ENCODE measurements around the gene EOLA1.
A peak's percentile ranks its signal among the peaks of the same experiment; 100 is the strongest.
"Not testable (repeated sequence)": the region's sequence is repeated elsewhere in the genome, so short reads cannot be mapped to it uniquely, and the experiment has no call there.

The EOLA1 gene

DNA sequence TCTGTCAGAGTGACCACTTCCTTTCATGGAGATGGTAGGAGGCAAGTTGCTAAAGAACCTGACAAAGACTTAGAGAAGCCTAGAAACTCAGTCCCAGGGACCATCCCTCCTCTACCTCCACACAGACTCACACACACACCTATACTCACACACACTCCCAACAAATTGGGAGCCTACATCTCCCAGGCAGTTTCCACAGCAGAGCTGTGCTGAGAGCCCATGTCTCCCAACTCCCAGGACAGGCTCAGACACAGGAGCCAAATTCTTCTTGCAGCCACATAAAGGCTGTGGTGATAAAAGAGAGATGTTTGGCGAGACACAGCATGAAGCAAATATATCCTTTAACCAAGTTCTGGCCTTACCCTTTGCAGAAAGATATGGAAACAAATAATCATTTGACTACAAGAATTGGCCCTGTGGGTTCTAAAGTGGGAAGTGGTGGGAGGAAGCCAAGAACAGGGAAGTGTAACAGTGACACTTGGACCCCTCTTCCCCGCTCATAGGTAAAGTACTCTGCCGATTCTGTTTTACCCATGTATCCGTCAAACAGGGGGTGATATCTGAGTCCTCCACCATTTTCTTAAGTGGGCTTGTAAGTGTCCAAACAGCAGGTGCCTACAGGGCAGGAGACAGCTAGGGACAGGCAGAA is 24.7 kb upstream of the EOLA1 start:
- no peak for DNase-seq

DNA sequence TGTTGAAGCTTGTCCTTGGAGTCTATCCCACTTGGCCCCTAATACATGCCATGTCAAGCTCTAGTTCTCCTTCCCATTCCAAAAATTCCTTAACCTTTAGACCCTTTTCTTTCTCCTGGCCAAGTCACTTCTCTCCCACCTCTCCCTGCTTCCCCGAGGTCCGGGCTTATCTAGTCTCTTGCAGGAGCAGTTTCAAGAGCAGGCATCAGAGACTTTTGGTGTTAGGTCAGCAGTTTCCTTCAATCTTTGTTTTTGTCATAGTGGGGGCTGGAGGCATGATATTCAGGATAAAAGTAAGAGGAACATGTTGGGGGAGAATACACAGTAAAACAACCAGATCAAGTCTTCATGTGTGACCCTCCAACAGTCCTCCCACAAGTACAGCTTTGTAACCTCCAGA is 24.2 kb upstream of the EOLA1 start:
- no peak for DNase-seq

DNA sequence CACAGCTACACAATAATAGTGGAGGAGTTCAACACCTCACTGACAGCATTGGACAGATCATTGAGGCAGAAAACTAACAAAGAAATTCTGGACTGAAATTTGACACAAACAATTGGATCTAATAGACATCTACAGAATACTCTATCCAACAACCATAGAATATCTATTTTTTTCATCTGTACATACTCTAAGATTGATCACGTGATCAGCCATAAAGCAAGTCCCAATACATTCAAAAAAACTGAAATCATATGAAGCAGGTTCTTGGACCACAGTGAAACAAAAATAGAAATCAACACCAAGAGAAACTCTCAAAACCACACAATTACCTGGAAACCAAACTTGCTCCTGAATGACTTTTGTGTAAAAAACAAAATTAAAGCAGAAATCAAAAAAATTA is 23.5 kb upstream of the EOLA1 start:
- DNase-seq, result no peak

DNA sequence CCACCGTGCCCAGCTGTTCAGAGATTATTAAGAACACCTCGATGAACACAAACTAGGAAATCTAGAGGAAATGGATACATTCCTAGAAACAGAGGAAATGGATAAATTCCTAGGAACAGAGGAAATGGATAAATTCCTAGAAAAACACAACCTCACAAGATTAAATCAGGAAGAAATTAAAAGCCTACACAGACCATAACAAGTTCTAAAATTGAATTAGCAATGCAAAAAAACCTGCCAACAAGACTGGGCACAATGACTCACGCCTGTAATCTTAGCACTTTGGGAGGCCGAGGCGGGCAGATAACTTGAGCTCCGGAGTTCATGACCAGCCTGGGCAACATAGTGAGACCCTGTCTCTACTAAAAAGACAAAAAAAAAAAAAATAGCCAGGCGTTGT is 22.6 kb upstream of the EOLA1 start:
- no peak for DNase-seq

DNA sequence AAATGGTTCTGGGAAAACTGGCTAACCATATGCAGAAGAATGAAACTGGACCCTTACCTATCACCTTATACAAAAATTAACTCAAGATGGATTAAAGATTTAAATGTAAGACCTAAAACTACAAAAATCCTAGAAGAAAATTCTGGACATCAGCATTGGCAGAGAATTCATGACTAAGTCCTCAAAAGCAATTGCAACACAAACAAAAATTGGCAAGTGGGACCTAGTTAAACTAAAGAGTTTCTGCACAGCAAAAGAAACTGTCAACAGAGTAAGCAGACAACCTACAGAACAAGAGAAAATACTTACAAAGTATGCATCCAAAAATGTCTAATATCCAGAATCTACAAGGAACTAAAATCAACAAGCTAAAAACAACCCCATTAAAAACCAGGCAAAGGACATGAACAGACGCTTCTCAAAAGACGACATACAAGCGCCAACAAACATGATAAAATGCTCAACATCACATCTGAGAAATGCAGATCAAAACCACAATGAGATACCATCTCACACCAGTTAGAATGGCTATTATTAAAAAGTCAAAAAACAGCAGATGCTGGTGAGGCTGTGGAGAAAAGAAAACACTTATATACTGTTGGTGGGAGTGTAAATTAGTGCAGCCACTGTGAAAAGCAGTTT is 20.1 kb upstream of the EOLA1 start:
- not testable (repeated sequence) for DNase-seq

DNA sequence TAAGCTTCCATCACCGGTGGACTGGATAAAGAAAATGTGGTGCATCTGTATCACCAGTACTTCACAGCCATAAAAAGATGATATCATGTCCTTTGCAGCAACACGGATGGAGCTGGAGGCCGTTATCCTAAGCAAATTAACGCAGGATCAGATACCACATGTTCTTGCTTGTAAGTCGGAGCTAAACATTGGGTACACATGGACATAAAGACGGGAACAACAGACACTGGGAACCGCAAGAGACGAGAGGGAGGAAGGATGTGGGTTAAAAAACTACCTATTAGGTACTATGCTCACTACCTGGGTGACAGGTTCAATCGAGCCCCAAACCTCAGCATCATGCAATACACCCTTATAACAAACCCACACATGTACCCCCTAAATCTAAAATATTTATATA is 19.4 kb upstream of the EOLA1 start:
- no peak for DNase-seq

DNA sequence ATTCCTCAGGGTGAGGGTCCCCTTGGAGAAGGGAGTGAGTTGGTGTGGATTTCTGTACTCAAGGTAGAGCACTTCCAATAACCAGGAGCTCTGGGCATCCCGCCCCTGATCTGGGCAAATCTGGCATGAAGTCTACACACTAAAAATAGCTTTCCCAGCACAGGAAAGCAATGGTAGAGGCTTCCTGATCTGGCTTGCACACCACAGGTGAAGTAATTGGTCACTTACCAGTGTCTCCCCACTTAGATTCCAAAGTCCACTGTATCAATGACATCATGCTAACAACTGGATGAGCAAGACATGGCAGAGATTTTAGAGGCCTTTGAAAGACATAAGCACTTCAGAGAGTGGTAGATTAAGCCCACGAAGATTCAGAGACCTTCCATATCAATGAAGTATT is 17.9 kb upstream of the EOLA1 start:
- no peak for DNase-seq

DNA sequence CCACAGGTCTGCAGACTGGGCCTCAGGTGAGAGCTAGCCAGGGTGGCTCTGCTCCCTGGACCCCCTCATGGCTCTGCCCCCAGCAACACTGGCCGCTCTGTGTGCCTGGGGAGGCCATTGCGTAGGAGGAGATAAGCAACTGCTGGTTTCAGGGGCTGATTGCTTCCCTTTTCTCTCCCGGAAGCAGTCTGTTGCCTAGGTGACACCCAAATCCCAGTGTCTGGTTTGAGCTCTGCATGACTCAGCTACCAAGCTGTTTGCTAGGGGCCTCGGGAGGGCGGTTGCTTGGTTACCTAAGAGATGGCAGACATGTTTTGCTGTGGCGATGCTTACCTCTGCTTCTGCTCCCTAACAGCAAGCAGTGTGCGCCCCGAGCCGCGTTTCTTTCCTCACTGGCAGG is 15.4 kb upstream of the EOLA1 start:
- peak; percentile 45 to 57 for DNase-seq

DNA sequence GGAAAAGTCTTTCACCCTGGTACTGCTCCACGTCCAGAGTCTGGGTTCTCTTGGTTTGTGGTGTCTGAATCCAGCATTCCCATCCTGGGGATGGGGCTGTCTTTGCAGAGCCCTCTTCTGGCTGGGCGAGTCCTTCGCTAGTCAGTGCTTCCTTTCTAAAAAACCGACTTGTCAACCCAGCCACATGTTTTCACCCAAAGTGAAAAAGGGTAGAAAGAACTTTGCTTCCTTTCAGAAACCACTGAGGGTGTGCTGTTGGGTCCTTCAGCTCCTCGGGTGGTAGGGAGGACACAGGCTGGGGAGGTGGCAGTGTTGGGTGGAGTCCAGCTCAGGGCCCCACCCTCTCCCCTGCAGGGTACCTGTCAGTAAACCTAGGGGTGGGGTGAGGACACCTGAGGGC is 14.9 kb upstream of the EOLA1 start:
- not testable (repeated sequence) for DNase-seq

DNA sequence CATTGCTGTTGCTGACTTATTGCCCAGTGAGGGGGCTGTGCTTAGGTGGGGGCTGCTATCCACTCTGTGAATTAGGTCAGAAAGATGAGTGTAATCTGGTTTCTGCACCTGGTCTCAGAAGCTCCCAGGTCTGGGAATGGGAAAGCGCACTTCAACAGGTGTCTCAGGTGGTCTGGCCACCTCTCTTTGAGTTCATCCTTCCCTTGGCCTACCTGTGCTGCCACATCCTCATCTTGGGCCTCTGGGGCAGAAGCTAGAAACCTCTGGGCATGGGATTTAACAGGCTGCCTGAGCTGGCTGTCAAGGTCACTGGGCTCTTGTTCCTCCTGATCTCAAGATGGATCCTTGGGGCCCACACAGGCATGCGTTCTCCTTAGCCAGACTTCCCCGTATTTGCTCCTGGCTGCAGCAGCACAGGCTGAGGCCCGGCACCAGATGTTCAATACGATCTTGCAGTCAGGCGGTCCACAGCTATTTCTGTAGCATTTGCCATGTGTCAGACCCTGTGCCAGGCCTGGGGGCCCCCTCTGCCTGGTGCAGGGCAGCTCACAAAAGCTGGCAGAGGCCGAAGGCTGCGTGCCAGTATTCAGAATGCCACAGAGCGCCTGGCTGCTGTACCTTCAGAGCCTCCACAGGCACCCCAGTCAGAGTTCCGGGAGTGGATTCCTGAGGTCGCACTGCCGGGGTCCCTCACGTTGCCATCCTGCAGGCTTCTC is 14.3 kb upstream of the EOLA1 start:
- not testable (repeated sequence) for DNase-seq

DNA sequence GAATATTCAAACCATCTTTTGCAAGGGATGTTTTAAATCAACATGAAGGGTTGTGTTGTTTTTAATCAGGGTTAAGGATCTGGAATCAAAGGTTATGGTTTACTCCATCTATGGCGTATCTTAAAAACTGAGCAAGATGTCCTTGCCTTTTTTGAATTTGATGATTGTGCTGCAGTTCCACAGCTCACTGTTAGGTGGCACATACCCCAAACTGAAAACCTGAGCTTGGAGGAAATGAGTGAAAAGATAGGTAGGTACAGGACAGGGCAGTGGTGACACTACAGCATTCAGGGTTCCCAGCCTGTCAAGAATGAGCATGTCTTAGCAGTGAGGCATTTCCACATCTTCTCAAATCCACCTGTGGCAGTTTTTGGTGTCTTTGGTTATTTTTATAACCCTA is 13.1 kb upstream of the EOLA1 start:
- peak in 1 of 2 experiments; percentile 34 for DNase-seq

DNA sequence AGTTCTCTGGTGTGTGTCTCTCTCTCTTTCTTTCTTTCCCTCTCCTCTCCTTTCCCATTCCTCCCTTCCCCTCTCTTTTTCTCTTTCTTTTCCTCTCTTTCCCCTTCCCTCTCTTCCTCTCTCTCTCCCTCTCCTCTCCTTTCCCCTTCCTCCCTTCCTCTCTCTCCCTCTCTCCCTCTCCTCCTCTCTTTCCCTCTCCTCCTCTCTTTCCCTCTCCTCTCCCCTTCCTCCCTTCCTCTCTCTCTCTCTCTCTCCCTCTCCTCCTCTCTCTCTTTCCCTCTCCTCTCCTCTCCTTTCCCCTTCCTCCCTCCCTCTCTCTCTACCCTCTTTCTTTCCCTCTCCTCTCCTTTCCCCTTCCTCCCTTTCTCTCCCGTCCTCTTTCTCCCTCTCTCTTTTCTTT is 12.4 kb upstream of the EOLA1 start:
- DNase-seq, result no peak

DNA sequence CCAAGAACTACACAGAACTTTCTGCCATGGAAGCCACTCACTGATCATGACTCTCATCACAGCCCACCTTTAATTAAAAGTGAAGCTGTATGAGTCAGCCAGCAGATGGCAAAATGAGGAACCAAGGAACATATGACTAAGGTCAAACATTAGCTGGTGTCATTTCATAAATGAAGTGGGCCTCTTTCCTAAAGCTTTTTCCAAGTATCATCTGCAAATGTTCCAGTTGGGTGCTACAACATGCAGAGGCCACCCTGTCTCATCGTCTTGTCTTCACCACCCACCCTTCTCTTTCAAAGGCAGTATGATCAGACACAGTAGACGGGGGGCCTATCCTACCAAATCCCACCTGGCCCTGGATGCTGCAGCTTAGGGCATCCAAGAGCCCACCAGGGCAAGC is 9.2 kb upstream of the EOLA1 start:
- DNase-seq, result no peak

DNA sequence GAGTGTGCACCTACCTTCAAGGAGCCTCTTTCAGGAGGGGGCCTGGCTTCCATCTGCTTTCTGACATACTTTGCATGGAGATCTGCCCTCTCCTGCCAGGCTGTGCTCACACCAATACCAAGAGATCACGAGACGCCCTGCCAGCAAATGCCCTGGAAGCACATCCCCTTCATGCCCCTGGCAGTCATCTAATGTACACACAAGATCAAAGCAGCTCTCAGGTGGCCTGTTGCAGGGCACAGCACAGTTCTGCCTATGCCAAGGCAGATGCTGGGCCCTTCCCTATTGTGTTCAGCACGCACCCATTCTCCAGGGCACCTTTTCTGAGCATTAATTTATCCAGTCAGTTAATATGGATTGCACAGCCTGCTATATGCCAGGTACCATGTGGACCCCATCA is 7.9 kb upstream of the EOLA1 start:
- not testable (repeated sequence) for DNase-seq

DNA sequence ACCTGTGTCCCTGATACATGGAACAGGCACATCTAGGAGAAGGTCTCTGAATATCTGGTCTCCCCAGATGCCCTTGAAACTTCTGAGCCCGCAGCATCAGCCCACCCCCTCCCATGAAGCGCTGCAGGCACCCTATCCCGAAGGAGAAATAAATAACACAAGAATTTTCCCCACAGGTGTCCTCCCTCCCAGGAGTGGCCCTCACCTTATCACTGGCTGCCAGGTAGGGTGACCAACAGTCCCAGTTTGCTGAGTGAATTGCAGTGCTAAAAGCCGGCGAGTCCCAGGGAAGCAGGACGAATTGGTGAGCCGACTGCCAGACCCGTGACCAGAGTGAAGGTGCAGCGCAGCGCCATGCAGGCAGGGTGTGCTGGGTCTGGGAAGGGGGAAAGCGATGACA is 6.8 kb upstream of the EOLA1 start:
- not testable (repeated sequence) for DNase-seq

DNA sequence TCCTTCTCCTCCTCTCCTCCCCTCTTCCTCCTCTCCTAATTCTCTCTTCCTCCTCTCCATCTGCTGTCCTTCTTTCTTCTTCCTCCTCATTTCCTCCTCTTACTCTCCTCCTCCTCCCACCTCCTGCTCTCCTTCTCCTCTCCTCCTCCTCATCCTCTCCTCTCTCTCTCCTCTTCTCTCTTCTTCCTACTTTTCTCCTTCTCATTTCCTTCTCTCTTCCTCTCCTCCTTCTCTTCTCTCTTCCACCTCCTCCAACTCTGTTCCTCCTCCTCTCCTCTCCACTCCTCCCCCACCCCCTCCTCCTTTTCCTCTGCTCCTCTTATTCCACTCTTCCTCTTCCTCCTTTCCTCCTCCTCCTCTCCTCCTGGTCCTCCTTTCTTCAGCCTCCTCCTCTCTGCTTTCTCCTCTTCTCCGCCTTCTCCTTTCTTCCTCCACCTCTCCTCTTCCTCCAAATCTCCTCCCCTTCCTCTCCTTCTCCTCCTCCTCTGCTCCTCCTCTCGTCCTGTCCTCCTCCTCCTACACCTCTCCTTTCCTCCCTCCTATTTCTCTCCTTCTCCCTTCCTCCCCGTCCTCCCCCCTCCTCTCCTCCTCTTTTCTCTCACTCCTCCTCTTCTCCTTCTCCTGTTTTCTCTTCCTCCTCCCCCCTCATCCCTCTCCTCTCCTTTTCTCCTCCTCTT is 5.7 kb upstream of the EOLA1 start:
- not testable (repeated sequence) for DNase-seq

DNA sequence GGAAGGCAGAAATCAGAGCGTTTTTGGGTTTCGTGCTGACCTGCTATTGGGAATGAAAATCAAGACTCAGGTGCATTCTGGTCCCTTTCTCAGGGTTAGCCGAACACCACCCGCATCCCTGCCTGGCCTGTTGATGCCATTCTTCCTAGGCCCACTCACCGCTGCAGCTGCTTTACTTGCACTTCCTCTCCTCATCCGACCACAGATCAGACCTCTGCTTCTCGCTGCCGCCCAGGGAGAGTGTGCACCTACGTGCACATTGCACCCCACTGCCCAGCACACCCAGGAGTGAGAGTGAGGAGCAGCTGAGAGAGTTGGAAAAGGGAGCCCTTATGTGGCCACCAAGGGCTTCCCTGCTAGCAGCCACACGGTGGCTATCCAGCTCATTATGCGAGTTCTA is 3.3 kb upstream of the EOLA1 start:
- DNase-seq, result not testable (repeated sequence)

DNA sequence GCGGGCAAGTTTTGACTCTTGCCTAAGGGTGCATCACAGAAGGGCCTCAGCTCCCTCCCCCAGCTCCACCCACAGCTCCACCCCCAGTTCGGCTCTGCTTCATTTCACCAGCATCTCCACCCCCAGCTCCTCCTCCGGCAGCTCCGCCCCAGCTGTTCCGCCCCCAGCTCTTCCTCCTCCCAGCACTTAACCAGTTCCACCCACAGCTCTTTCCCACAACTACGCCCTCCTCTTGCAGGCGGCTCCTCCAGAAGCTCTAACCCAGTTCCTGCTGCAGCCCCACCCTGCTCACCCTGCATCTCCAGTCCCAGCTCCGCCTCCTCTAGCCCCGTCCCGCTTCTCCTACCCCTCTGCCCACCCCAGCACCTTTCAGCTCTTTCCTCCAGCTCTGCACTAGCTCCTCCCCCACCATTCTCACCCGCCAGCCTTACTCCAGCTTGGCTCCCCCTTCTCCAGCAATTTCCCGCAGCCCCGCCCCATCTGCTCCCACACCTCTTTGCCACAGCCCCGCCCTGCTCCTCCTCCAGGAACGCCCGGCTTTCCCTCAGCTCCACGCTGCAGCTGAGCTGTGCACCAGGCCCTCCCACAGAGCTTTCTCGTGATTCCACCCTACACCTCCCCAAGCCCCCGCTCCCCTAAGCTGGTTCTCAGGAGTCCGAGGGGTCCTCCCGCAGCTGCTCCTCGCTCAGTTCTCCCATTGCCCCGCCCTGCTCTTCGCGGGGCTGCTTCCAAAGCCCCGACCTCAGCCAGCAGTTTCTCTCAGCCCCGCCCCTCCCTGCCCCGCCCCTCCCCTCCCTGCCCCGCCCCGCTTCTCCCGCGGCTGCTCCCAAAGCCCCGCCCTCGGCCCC is 1.3 kb upstream of the EOLA1 start:
- DNase-seq, result peak; percentile 86 to 87

DNA sequence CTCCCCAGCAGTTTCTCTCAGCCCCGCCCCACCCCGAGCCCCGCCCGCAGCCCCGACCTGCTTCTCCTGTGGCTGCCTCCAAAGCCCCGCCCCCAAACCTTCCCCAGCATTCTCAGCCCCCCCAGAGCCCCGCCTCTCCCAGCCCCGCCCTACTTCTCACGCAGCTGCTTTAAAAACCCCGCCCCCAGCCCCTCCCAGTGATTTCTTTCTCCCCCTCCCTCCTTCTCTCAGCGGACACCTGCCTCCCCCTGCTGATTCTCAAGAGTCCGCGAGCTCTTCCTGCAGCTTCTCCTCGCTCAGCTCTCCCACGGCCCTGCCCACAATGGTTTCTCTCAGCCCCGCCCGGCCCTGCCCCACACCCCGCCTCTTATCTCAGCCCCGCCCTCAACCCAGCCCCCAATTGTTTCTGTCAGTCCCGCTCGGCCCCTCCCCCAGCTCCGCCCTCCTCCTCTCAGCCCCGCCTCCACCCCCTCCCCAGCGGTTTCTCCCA is 636 bp upstream of the EOLA1 start:
- DNase-seq, result peak; percentile 88 to 89

DNA sequence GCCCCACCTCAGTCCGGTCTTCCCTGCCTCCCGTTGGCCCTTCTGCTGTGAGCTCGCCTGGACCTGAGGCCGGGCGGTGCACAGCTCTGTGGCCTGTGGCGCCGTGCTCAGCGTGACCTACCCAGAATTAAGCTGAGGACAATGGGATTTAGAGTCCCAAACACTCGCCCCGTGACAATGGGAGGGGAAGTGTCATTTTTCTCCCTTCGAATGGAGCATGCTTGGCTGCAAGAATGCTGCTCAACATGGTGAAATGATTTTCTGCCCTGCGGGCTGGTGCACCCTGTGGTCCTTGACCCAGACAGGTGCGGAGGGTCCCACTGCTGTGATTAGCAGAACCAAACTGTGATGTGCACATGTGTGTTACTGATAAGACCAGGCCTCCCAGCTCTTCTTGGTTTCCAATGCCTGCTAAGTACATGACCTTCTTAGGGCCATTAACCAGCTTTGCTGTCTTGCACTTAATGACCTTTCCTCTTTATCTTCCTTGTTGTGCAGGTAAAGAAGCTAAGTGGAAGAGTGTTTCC is 772 bp downstream of the EOLA1 start:
- no peak for DNase-seq

DNA sequence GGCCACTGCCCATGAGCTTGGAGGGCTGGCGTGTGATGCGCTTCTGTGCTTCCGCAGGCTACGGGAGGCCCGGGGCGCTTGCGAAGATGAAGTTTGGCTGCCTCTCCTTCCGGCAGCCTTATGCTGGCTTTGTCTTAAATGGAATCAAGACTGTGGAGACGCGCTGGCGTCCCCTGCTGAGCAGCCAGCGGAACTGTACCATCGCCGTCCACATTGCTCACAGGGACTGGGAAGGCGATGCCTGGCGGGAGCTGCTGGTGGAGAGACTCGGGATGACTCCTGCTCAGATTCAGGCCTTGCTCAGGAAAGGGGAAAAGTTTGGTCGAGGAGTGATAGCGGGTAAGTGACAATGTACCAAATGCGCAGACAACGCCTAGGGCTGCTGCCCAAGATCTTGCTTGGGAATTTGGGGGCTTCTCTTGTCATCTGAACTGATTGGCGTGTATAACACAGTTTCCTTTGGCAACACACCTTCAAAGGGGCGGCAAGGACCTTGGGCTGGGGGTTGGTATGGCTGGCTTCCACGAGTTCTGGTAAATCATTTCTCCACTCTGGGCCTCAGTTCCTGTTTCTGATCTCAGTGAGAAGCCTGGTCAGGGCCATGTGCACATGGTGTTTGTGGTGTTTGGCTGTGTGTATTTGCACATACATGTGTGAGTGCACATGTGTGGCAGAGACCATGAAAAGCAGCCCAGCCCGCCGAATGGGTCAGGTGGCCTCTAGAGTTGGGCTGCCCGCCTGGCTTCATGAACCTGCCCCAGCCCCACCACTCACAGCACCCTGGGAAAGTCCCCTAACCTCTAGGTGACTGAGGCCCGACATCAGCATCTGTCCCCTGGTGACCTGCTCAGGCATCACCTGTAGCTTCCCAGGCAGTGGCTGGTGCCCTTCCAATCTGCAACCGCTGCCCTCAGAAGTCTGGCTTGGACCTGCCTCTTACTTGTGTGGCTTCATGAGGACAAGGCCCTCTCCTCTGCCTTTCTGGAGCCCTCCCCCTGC is 5.0 kb downstream of the EOLA1 start:
- peak in 1 of 2 experiments; percentile 12 for DNase-seq

Measured in activated CD4-positive, alpha-beta T cell treated with anti-CD3 and anti-CD28 coated beads, Interleukin-2, amount 50 U/mL, for 48 hours (primary cell).